GM10266 (cell line): ENCODE measurements around the gene VWA5B2.

Experiments
- DNase-seq: peaks from one replicate; pipeline ENCODE4 v3.0.0; 2012; ENCODE audit errors: extremely low spot score
- TF ChIP-seq, protein P1 (sequence below): IDR thresholded peaks from 2 replicates; pipeline ENCODE4 v1.5.1; 2012; ENCODE audit warnings: mild to moderate bottlenecking, low read depth; ENCODE audit not compliant: control insufficient read depth, insufficient read depth; ENCODE audit errors: missing control alignments

The VWA5B2 gene

DNA sequence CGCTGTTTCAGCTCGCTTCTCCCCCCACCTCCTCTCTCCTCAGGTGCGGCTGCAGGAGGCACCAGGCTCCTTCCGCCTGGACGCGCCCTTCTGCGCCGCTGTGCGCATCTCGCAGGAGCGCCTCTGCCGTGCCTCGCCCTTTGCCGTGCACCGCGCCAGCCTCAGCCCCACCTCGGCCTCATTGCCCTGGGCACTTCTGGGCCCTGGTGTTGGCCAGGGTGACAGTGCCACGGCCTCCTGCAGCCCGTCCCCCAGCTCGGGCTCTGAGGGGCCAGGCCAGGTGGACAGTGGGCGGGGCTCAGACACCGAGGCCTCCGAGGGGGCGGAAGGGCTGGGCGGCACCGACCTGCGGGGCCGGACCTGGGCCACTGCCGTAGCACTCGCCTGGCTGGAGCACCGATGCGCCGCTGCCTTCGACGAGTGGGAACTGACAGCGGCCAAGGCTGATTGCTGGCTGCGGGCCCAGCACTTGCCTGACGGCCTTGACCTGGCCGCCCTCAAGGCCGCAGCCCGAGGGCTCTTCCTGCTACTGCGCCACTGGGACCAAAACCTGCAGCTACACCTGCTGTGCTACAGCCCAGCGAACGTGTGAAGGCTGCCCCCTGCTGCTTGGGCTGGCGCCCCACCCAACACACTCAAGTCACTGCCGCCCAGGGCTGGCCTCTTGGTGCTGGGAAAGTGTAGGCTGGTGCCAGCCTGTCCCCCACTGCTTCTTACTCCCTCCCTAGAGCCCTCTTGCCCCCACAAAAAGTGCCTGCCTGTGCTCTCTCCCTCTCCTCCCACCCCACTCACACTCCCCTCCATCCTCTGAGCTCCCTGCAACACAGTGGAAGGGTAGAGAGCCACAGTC lies 12.3 kb downstream of the VWA5B2 start:
- DNase-seq: no peak
- TF ChIP-seq, protein P1, sequence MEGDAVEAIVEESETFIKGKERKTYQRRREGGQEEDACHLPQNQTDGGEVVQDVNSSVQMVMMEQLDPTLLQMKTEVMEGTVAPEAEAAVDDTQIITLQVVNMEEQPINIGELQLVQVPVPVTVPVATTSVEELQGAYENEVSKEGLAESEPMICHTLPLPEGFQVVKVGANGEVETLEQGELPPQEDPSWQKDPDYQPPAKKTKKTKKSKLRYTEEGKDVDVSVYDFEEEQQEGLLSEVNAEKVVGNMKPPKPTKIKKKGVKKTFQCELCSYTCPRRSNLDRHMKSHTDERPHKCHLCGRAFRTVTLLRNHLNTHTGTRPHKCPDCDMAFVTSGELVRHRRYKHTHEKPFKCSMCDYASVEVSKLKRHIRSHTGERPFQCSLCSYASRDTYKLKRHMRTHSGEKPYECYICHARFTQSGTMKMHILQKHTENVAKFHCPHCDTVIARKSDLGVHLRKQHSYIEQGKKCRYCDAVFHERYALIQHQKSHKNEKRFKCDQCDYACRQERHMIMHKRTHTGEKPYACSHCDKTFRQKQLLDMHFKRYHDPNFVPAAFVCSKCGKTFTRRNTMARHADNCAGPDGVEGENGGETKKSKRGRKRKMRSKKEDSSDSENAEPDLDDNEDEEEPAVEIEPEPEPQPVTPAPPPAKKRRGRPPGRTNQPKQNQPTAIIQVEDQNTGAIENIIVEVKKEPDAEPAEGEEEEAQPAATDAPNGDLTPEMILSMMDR: peak; percentile 65

DNA sequence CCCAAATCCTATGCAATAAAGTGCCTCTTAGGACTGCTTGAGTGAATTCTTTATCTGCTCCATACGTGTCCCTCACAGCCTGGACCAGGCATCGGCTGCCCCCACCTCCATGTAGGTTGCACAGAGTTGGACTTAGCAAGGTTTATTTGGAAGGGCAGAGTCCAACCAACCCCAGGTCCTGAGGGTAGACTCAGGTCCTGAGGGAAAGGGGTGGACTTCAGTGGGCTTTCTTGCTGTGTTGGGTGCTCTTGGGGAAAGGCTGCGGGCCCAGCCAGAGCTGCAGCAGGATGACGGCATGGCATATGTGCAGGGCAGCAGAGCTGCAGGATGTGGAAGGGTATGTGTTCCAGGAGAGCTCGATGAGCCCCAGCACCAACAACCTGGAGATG lies 12.9 kb downstream of the VWA5B2 start:
- no peak for DNase-seq

DNA sequence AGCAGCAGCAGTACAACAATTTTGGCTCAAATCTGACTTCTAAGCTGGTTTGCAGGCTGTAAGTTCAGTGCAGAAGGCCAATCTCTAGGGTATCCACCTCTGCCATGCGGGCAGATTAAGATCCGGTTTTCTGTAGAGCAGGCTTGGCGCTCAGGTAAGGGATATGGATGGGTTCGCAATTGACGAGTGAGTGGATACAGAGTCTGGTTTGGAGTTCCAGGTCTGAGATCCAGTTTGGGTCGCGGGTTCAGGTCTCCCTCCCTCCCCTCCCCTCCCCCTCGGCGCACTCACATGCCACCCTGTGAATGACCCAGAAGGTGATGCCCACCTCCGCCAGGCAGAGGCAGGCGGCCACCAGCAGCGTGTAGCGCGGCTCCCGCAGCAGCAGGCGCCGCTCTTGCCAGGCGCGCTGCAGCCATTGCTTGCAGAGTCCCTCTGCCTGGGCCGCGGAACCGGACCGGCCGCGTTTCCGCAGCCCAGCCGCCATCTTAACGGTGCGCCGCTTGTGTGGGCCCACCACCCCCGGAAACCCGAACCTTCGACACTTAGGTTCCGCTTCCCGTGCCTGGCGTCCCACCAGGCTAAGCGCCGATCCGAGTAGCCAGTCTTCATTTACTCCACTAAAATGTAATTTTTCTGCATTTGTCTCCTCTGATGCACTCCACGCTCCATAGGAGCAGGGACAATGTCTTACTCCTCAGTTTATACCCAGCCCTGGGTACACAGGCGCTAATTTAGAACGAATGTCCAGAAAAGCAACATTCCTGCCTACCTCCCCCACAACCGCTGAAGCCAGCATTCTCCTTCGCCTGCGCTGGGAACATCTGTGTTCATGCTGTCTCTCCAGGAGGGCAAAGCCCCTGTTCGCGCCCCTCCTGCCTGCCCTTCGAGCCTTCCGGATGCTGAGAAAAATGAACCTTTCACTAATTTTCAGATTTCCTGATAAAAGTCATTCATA lies 19.3 kb downstream of the VWA5B2 start, which contains the start of gene ALG3:
ALG3 (minus strand) TSS at position 509 of the 958 bp plus-strand sequence; CDS start at position 487, 22 bp downstream.
- DNase-seq: peak; percentile 92

More for the DNA sequence above, 12.9 kb downstream of the VWA5B2 start:
- TF ChIP-seq, protein P1: no peak

DNA sequence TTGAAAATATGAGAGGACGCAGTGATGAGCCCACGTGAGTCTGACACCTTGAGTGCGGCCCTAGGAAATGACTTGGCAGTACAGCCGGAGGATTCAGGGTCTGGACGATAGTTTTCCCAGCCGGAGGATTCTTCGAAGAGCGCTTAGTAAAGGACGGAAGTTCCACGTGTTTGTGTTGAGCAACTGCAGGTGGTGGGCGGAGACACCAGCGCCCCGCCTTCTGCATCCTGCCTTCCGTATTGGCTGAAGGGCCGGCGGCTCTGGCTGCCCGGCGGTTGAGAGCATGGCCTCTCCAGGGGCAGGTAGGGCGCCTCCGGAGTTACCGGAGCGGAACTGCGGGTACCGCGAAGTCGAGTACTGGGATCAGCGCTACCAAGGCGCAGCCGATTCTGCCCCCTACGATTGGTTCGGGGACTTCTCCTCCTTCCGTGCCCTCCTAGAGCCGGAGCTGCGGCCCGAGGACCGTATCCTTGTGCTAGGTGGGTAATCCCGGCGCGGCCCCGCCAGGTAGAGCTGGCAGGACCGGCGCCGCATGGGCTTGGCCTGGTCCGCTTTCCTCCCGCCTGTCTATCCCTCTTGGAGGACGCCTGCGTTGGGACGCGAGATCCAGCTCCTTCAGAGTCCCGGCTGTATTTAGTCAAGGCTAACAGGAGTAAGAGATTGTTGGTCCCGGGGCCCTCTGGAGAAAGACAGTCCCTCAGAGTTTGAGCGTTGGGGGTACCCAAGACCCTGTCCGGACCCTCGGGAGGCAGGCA lies 20.2 kb downstream of the VWA5B2 start, which contains the start of gene EEF1AKMT4:
EEF1AKMT4 (plus strand) TSS at position 261 of the 755 bp plus-strand sequence; CDS start at position 284, 23 bp downstream.
- TF ChIP-seq, protein P1: peak; percentile 33
- peak; percentile 99 for DNase-seq

More for the DNA sequence above, 19.3 kb downstream of the VWA5B2 start, which contains the start of gene ALG3:
- TF ChIP-seq, protein P1: no peak

DNA sequence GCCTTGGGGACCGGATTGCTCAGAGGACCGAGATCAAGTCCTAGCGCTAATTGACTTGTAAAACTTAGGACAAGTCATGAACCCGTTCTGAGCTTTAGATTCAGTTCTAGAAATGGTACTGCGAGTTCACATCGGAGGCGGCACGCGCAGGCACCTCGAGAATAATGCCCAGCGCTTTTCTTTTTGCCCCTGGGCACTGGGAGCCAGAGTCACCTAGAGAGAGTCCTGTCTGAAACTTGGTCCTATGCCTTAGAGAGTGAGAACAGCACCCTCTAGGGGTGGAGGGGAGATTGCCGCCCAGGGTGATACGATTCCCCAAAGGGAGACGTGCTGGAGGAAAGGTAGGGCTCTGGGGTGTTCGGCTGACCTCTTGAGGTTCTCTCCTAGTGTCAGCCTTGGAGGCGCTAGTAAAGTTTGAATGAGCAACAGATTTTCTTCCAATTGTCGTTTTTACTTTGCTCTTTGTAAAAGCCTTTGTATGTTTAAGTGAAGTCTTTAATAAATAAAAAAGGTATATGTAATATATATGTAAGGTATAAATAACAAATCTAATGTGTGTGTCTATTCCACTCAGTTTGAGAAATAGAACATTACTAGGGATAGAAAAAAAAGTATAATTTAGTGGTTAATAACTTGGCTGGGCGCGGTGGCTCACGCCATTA lies 20.9 kb downstream of the VWA5B2 start:
- TF ChIP-seq, protein P1: peak; percentile 100
- peak; percentile 96 for DNase-seq
